GM11168 (cell line): Measurements from ENCODE around the gene EYA3.

Experiments
- in situ Hi-C: fragments of 300-500 bp; cut with MboI; formaldehyde crosslinking; loops from one replicate; pipeline ENCODE4 v1.12.0; 2022; ENCODE audit warnings: low sequenced_read_pairs; ENCODE audit not compliant: unreplicated experiment

The EYA3 gene

GRCh38 chr1:28078262-28078661 is 10.1 kb downstream of the EYA3 start:
- in situ Hi-C loops, result no loop called here

DNA sequence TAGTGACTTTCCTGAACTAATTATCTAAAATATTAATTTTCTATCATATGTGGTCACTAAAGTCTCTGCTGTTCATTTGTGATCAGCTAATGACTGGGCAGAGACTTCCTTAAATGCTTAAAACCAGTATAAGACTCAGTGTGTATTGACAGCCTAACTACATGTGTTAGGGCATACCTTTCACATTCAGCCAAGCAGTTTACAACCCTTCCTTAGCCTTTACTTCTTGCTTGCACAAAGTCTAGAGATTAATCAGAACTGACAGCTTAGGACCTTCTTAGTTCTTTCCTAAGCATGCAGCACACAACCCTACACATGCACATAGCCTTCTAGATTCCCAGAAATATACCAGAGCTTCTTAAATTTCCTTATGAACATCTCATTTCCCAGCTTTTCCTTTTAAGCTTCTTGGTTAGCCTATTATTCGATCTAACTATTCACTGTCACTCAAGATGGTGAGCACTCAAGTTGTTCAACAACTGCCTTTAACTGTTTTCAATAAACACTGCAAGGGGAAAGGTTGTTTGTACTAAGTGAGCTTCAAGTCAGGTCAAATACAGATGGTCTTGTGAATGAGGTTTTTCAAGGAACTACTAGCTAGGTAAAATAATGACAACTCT is 13.4 kb downstream of the EYA3 start:
- in situ Hi-C loops, result no loop called here

- in situ Hi-C loops, result no loop called here
Measured at GRCh38 chr1:28073867-28074266, 14.5 kb downstream of the EYA3 start.

- in situ Hi-C loops, result no loop called here
Measured at GRCh38 chr1:28071813-28072212, 16.6 kb downstream of the EYA3 start.

- in situ Hi-C loops, result no loop called here
Measured at GRCh38 chr1:28070725-28071593, 17.5 kb downstream of the EYA3 start.

- in situ Hi-C loops, result no loop called here
Measured at GRCh38 chr1:28067523-28068090, 20.8 kb downstream of the EYA3 start.

GRCh38 chr1:28066393-28067154 is 21.8 kb downstream of the EYA3 start:
- in situ Hi-C loops, result no loop called here

GRCh38 chr1:28064064-28064463 is 24.3 kb downstream of the EYA3 start:
- in situ Hi-C loops, result no loop called here

DNA sequence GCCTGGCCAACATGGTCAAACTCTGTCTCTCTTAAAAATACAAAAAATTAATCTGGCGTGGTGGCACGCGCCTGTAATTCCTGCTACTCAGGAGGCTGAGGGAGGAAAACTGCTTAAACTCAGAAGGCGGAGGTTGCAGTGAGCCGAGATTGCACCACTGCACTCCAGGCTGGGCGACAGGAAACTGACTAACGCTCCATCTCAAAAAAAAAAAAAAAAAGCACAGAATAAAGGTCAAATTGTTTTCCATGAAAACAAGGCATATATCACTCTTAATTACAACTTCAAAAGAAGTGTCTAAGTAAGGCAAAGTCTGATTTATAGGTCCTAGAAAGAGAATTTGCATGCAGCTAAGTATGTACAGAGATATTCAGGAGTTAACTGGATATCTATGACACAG is 25.6 kb downstream of the EYA3 start:
- in situ Hi-C loops, result no loop called here

- in situ Hi-C loops, result no loop called here
Measured at GRCh38 chr1:28058971-28059878, 29.2 kb downstream of the EYA3 start.

GRCh38 chr1:28058168-28058567 is 30.2 kb downstream of the EYA3 start:
- in situ Hi-C loops, result no loop called here

DNA sequence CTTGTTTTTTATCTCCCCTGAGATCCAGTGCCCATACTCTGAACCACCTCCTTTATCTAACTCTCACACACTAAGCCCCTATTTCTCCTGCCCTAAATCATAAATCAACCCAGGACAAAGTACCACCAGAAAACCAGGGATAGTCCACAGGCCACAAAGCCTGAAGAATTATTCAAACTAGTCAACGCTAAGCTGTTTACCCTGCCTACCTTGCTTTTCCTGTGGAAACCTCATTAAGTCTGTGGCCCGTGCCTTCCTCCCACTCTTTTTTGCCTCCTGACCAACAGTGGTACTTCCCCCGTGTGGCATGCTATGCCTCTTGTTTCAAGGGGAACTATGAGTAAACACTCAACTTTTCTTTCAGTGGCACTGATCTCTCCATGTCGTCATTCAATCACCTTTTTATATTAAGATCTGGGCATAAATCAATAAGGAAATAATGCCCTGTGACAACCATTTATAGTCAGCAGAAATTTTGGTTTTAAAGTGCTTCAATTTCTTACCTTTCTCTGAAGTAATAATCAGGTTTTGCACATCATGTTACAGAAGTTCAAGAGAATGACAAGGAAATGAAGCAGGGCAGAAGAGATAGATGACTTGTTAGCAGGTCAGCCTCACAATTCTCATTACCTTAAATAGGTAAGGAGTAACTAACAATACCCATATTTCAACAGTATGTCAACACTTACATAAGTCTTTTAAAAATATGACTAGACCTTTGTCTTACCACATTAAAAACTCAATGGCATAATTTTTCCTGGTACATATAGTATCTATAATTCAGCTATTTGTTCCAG is 32.1 kb downstream of the EYA3 start:
- in situ Hi-C loops, result no loop called here

DNA sequence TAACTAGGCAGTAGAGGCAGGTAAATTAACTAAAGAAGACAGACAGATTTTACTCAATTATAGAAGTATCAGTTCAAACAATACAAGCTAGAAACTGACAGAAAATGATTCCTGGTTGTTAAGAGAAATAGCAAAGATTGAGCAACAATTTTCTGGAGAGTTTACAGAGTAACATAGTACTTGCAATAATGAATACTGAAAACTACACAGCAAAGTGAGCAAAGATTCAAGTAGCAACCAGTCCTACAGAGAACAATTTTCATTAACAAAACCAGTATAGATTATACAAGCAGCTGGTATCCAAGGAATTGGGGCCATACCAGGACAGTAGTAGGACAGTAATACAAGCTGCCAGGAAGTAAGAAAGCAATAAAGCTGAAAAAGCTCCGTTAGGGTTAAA is 37.6 kb downstream of the EYA3 start:
- in situ Hi-C loops, result no loop called here

- in situ Hi-C loops, result no loop called here
Measured at GRCh38 chr1:28046716-28047115, 41.7 kb downstream of the EYA3 start.

DNA sequence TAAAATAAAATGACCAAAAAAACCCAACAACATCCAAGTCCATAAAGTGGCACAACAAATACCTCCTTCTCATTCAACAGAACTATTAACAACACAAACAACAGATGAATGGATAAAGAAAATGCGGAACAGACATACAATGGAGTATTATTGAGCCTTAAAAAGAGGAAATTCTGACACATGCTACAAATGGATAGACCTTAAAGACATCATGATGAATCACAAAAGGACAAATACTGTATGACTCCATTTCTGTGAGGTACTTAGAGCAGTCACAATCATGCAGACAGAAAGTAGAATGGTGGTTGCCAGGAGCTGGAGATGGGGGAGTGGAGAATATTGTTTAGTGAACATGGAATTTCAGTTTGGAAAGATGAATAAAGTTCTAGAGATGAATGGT is 42.6 kb downstream of the EYA3 start:
- in situ Hi-C loops, result no loop called here

- in situ Hi-C loops, result no loop called here
Measured at GRCh38 chr1:28044399-28044798, 44.0 kb downstream of the EYA3 start.

- in situ Hi-C loops, result no loop called here
Measured at GRCh38 chr1:28039341-28039740, 49.1 kb downstream of the EYA3 start.

DNA sequence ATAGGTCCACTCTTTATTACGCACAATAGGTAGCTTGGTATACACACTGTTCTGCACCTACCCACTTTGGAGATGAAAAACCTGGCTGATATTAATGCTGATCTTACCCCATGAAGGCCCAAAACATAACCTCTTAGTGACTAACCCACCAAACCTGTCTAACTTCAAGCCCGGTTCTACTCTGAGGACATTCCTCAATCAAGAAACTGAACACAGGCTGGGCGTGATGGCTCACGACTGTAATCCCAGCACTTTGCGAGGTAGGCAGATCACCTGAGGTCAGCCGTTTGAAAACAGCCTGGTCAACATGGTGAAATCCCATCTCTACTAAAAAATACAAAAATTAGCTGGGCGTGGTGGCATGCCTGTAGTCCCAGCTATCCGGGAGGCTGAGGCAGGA is 50.5 kb downstream of the EYA3 start:
- in situ Hi-C loops, result no loop called here

GRCh38 chr1:28037206-28037605 is 51.2 kb downstream of the EYA3 start:
- in situ Hi-C loops, result no loop called here
